Osteoblast (primary cell): Measurements from ENCODE around the gene MELTF. TPM values are rescaled to one million over a fixed set of nuclear protein-coding genes. Genes with fewer than 3 reads are reported as not detected.

Experiments
- DNase-seq: peaks from one replicate; pipeline ENCODE4 v3.0.0; 2011; ENCODE audit warnings: low spot score, mixed read lengths; ENCODE audit not compliant: insufficient read length; ENCODE audit errors: missing footprints
- H2AFZ ChIP-seq: 2 replicates; pipeline ENCODE4 v1.6.0; 2011; ENCODE audit warnings: mild to moderate bottlenecking, low read length
- H3K27ac ChIP-seq: 2 replicates; pipeline ENCODE4 v1.5.1; 2011; ENCODE audit warnings: mild to moderate bottlenecking, low read depth, low read length, moderate library complexity
- H3K27me3 ChIP-seq: 2 replicates; pipeline ENCODE4 v1.6.0; 2012; ENCODE audit warnings: mild to moderate bottlenecking, control low read depth, inconsistent platforms, low read length, moderate library complexity; ENCODE audit not compliant: insufficient read depth
- H3K36me3 ChIP-seq: 2 replicates; pipeline ENCODE4 v1.5.1; 2011; ENCODE audit warnings: mild to moderate bottlenecking, low read length, control low read depth, moderate library complexity; ENCODE audit not compliant: insufficient read depth
- H3K4me1 ChIP-seq: 2 replicates; pipeline ENCODE4 v1.5.1; 2011; ENCODE audit warnings: mild to moderate bottlenecking, low read length, control low read depth, moderate library complexity; ENCODE audit not compliant: insufficient read depth
- H3K4me2 ChIP-seq: 2 replicates; pipeline ENCODE4 v1.6.0; 2011; ENCODE audit warnings: mild to moderate bottlenecking, low read length; ENCODE audit not compliant: insufficient read depth
- H3K4me3 ChIP-seq: fragments of 200-600 bp; sonication (generic); 3 replicates; pipeline ENCODE4 v1.5.1; 2012; ENCODE audit warnings: mild to moderate bottlenecking, low read length, inconsistent platforms; ENCODE audit not compliant: insufficient read depth
- H3K79me2 ChIP-seq: 2 replicates; pipeline ENCODE4 v1.6.0; 2012; ENCODE audit warnings: mild to moderate bottlenecking, low read length, control low read depth, inconsistent platforms; ENCODE audit not compliant: insufficient read depth
- H3K9me3 ChIP-seq: 2 replicates; pipeline ENCODE4 v1.5.1; 2011; ENCODE audit warnings: low read depth, low read length, control low read depth
- H4K20me1 ChIP-seq: 2 replicates; pipeline ENCODE4 v1.6.0; 2012; ENCODE audit warnings: mild to moderate bottlenecking, low read length, control low read depth; ENCODE audit not compliant: insufficient read depth
- CTCF ChIP-seq: IDR thresholded peaks from 2 replicates; pipeline ENCODE4 v1.5.1; 2011; ENCODE audit warnings: mild to moderate bottlenecking, low read depth, low read length, moderate library complexity; ENCODE audit errors: extremely low read depth
- total RNA-seq: library from RNA; depleted of rRNA; stranded (reverse); fragments of >200 nt; gene quantifications from 2 replicates; pipeline ENCODE4 v1.2.3, GENCODE V29; 2012

Gene MELTF
- total RNA-seq, 1 donor: 5.1 TPM

- H3K36me3 ChIP-seq: no peaks in the 10 kb centered on the region
- H3K9me3 ChIP-seq: no peaks in the 10 kb centered on the region
- no peak overlapping the region for H2AFZ ChIP-seq
- H3K4me3 ChIP-seq: no peak overlapping the region
- no peak for DNase-seq
- no peak overlapping the region for H3K27ac ChIP-seq
- no peaks in the 10 kb centered on the region for H3K79me2 ChIP-seq
- H3K27me3 ChIP-seq: no peaks in the 10 kb centered on the region
- H3K4me2 ChIP-seq: no peak overlapping the region
- TF ChIP-seq CTCF: no peak
- no peaks in the 10 kb centered on the region for H3K4me1 ChIP-seq
- H4K20me1 ChIP-seq: no peaks in the 10 kb centered on the region
Observed at GRCh38 chr3:196962108-196962929, 67.3 kb downstream of the MELTF start.

- Histone ChIP-seq H3K79me2 (no peaks in the 10 kb centered on the region), H3K36me3 (no peaks in the 10 kb centered on the region), H3K27me3 (no peaks in the 10 kb centered on the region), H3K4me3 (no peak overlapping the region), H4K20me1 (no peaks in the 10 kb centered on the region), H2AFZ (no peak overlapping the region), H3K4me1 (no peaks in the 10 kb centered on the region), H3K4me2 (no peak overlapping the region), H3K27ac (no peak overlapping the region), H3K9me3 (no peaks in the 10 kb centered on the region)
- DNase-seq: no peak
- no peak for TF ChIP-seq CTCF
Observed at GRCh38 chr3:196954832-196955231, 74.8 kb downstream of the MELTF start.

Other genes with a start within 250 kb of the MELTF start
- gene SENP5, start 161.9 kb downstream of the MELTF start, total RNA-seq: 42.4 and 43.4 TPM in 2 replicates
- 43.1 and 43.9 TPM in 2 replicates for gene NCBP2, start 87.3 kb downstream of the MELTF start, total RNA-seq
- 2.9 and 4.0 TPM in 2 replicates for gene PIGZ, start 61.0 kb downstream of the MELTF start, total RNA-seq